ENCODE results near the gene PAQR4.
"Not testable (repeated sequence)": the region's sequence is repeated elsewhere in the genome, so short reads cannot be mapped to it uniquely, and the experiment has no call there.

The PAQR4 gene

GRCh38 chr16:2927010-2927646, 42.0 kb upstream of the PAQR4 start:
- peak; percentile 48 for DNase-seq (ENCODE audit: low read depth)
- TF ChIP-seq CTCF (conservative IDR thresholded peaks at IDR 0.05; ENCODE audit: low read depth, low read length): peak; percentile 91

GRCh38 chr16:2928151-2928550, 41.0 kb upstream of the PAQR4 start:
- H3K4me3 ChIP-seq (ENCODE audit: low read length); DNase-seq (ENCODE audit: low read depth): not testable (repeated sequence)

More at GRCh38 chr16:2927010-2927646, 42.0 kb upstream of the PAQR4 start:
- no peak overlapping the region for H3K4me3 ChIP-seq (ENCODE audit: low read length)

GRCh38 chr16:2928796-2929195, 40.4 kb upstream of the PAQR4 start:
- no peak overlapping the region for H3K4me3 ChIP-seq (ENCODE audit: low read length)
- no peak for TF ChIP-seq CTCF (conservative IDR thresholded peaks at IDR 0.05; ENCODE audit: low read depth, low read length)
- DNase-seq (ENCODE audit: low read depth): no peak

GRCh38 chr16:2929693-2930092, 39.5 kb upstream of the PAQR4 start:
- no peak for TF ChIP-seq CTCF (conservative IDR thresholded peaks at IDR 0.05; ENCODE audit: low read depth, low read length)
- no peak overlapping the region for H3K4me3 ChIP-seq (ENCODE audit: low read length)
- DNase-seq (ENCODE audit: low read depth): no peak

- no peak for TF ChIP-seq CTCF (conservative IDR thresholded peaks at IDR 0.05; ENCODE audit: low read depth, low read length)
- no peak overlapping the region for H3K4me3 ChIP-seq (ENCODE audit: low read length)
- no peak for DNase-seq (ENCODE audit: low read depth)
Measured at GRCh38 chr16:2930236-2930635, 38.9 kb upstream of the PAQR4 start.

GRCh38 chr16:2931231-2931914, 37.8 kb upstream of the PAQR4 start:
- DNase-seq (ENCODE audit: low read depth); H3K4me3 ChIP-seq (ENCODE audit: low read length): not testable (repeated sequence)

GRCh38 chr16:2933136-2933535, 36.0 kb upstream of the PAQR4 start:
- TF ChIP-seq CTCF (conservative IDR thresholded peaks at IDR 0.05; ENCODE audit: low read depth, low read length): no peak
- H3K4me3 ChIP-seq (ENCODE audit: low read length): no peak overlapping the region
- no peak for DNase-seq (ENCODE audit: low read depth)

- no peak for DNase-seq (ENCODE audit: low read depth)
- TF ChIP-seq CTCF (conservative IDR thresholded peaks at IDR 0.05; ENCODE audit: low read depth, low read length): no peak
- no peak overlapping the region for H3K4me3 ChIP-seq (ENCODE audit: low read length)
Measured at GRCh38 chr16:2933701-2934100, 35.4 kb upstream of the PAQR4 start.

Data from retinal pigment epithelial cell (primary cell).